IMR-90 (cell line): ENCODE data around the gene ACOX3. TPM values are rescaled to one million over a fixed set of nuclear protein-coding genes. Genes with fewer than 3 reads are reported as not detected.

Experiments used
- ATAC-seq: fragments of 200-7000 bp; cut with Tn5 transposase; 2 replicates; pipeline ENCODE4 v1.9.1; 2020; ENCODE audit warnings: low read depth, mild to moderate bottlenecking, moderate library complexity
- BruUV-seq: library from RNA; stranded (reverse); fragments of 400-500 nt; replicated peaks from 2 replicates; lab custom pipeline; 2021; lab: Mats Ljungman, UMichigan
- CTCF ChIA-PET: fragments of 300-600 bp; formaldehyde crosslinking; extraction: SDS; loops from one replicate; lab custom pipeline; 2021; ENCODE audit warnings: antibody characterized with exemption; lab: Yijun Ruan, JAX
- POLR2A ChIA-PET: fragments of 300-600 bp; sonication (Branson Sonifier 250); formaldehyde crosslinking; loops from one replicate; lab custom pipeline; 2022; ENCODE audit warnings: antibody characterized with exemption; ENCODE audit not compliant: unreplicated experiment; lab: Charles Lee
- DNase-seq: peaks from one replicate; pipeline ENCODE4 v3.0.0; 2013
- H2AFZ ChIP-seq: replicated peaks from 2 replicates; pipeline ENCODE3; 2013; ENCODE audit warnings: low read length, mild to moderate bottlenecking; ENCODE audit not compliant: poor library complexity
- H2AK5ac ChIP-seq: 2 replicates; pipeline ENCODE4 v1.6.1; 2013; ENCODE audit warnings: low read depth, low read length, inconsistent platforms
- H2AK9ac ChIP-seq: replicated peaks from 2 replicates; pipeline ENCODE3; 2013; ENCODE audit warnings: mild to moderate bottlenecking, low read depth, low read length, moderate library complexity; ENCODE audit not compliant: poor library complexity
- H2BK120ac ChIP-seq: 2 replicates; pipeline ENCODE4 v1.6.1; 2013; ENCODE audit warnings: low read depth, low read length, inconsistent platforms
- H2BK15ac ChIP-seq: 3 replicates; pipeline ENCODE4 v1.6.1; 2013; ENCODE audit warnings: low read depth, low read length, inconsistent platforms
- H2BK20ac ChIP-seq: 2 replicates; pipeline ENCODE4 v1.6.1; 2013; ENCODE audit warnings: low read depth, mild to moderate bottlenecking, inconsistent platforms, low read length, moderate library complexity
- H2BK5ac ChIP-seq: 2 replicates; pipeline ENCODE4 v1.6.1; 2013; ENCODE audit warnings: mild to moderate bottlenecking, low read depth, low read length, inconsistent platforms; ENCODE audit not compliant: poor library complexity, severe bottlenecking
- H3K14ac ChIP-seq: replicated peaks from 2 replicates; pipeline ENCODE4 v1.6.1; 2013; ENCODE audit warnings: low read depth, low read length, inconsistent platforms
- H3K18ac ChIP-seq: 2 replicates; pipeline ENCODE4 v1.6.1; 2013; ENCODE audit warnings: low read depth, low read length, control low read depth
- H3K23ac ChIP-seq: 2 replicates; pipeline ENCODE4 v1.6.1; 2013; ENCODE audit warnings: low read depth, low read length, inconsistent platforms
- H3K27ac ChIP-seq: 2 replicates; pipeline ENCODE4 v1.5.1; 2013; ENCODE audit warnings: mild to moderate bottlenecking, control low read depth, low read length; ENCODE audit not compliant: insufficient read depth
- H3K27me3 ChIP-seq: 2 replicates; pipeline ENCODE4 v1.6.1; 2013; ENCODE audit warnings: low read length; ENCODE audit not compliant: control insufficient read depth, insufficient read depth
- H3K36me3 ChIP-seq: 2 replicates; pipeline ENCODE4 v1.6.1; 2013; ENCODE audit warnings: low read length, mixed read lengths; ENCODE audit not compliant: control insufficient read depth, insufficient read depth
- H3K4ac ChIP-seq: 2 replicates; pipeline ENCODE4 v1.6.1; 2013; ENCODE audit warnings: low read depth, low read length, inconsistent platforms
- H3K4me1 ChIP-seq: 2 replicates; pipeline ENCODE4 v1.6.1; 2013; ENCODE audit warnings: low read length, mixed read lengths; ENCODE audit not compliant: control insufficient read depth, insufficient read depth
- H3K4me2 ChIP-seq: 2 replicates; pipeline ENCODE4 v1.6.1; 2013; ENCODE audit warnings: low read depth, mild to moderate bottlenecking, control low read depth, low read length, moderate library complexity
- H3K4me3 ChIP-seq: 2 replicates; pipeline ENCODE4 v1.5.1; 2013; ENCODE audit warnings: low read depth, mild to moderate bottlenecking, control low read depth, low read length, moderate library complexity; ENCODE audit not compliant: insufficient read depth
- H3K56ac ChIP-seq: 2 replicates; pipeline ENCODE4 v1.6.1; 2013; ENCODE audit warnings: low read length, inconsistent platforms; ENCODE audit not compliant: insufficient read depth; ENCODE audit errors: extremely low read depth
- H3K79me1 ChIP-seq, 2 experiments: 2 replicates each; pipeline ENCODE4 v1.6.1; 2013; ENCODE audit warnings: low read length in 2 of 2, inconsistent platforms in 1 of 2, low read depth in 1 of 2
- H3K9ac ChIP-seq: 2 replicates; pipeline ENCODE4 v1.6.1; 2013; ENCODE audit warnings: low read depth, low read length, control low read depth
- H3K9me1 ChIP-seq: 2 replicates; pipeline ENCODE4 v1.6.1; 2013; ENCODE audit warnings: low read length, inconsistent platforms; ENCODE audit not compliant: insufficient read depth
- H3K9me3 ChIP-seq: 2 replicates; pipeline ENCODE4 v1.6.1; 2013; ENCODE audit warnings: low read length; ENCODE audit not compliant: control insufficient read depth, insufficient read depth
- H4K20me1 ChIP-seq: 2 replicates; pipeline ENCODE4 v1.6.1; 2013; ENCODE audit warnings: low read length, inconsistent platforms; ENCODE audit not compliant: insufficient read depth
- H4K5ac ChIP-seq: 2 replicates; pipeline ENCODE4 v1.6.1; 2013; ENCODE audit warnings: mild to moderate bottlenecking, low read depth, low read length, control low read depth
- H4K8ac ChIP-seq, 2 experiments: 2 replicates each; pipeline ENCODE4 v1.6.1; 2013; ENCODE audit warnings: low read depth in 2 of 2, low read length in 2 of 2, control low read depth in 1 of 2, inconsistent platforms in 1 of 2
- H4K91ac ChIP-seq: 2 replicates; pipeline ENCODE4 v1.6.1; 2013; ENCODE audit warnings: low read depth, low read length, inconsistent platforms; ENCODE audit not compliant: insufficient read depth
- CTCF ChIP-seq: conservative IDR thresholded peaks from 2 replicates; pipeline ENCODE4 v1.5.1; 2012; ENCODE audit warnings: mild to moderate bottlenecking, low read depth, low read length, improper control_type of control experiment
- NFE2L2 ChIP-seq: fragments of 150-350 bp; IDR thresholded peaks from 2 replicates; pipeline ENCODE4 v1.6.1; 2016; ENCODE audit warnings: low read depth, mild to moderate bottlenecking, low read length
- RAD21 ChIP-seq: IDR thresholded peaks from 2 replicates; pipeline ENCODE4 v1.6.1; 2012; ENCODE audit warnings: low read length, improper control_type of control experiment
- WGBS, 2 experiments: methylation state at CpG; one replicate each; pipeline versions ENCODE4 v1.1.5 to v1.1.7; 2013; ENCODE audit warnings: missing lambda C conversion rate in 2 of 2; ENCODE audit not compliant: insufficient read length in 1 of 2; ENCODE audit errors: extremely low coverage in 2 of 2; 5-methylcytosine and 5-hydroxymethylcytosine counted together
- dilution Hi-C: fragments of 300-500 bp; cut with HindIII; formaldehyde crosslinking; loops from one replicate; pipeline ENCODE4 v1.14.3; 2018; ENCODE audit warnings: low sequenced_read_pairs; ENCODE audit not compliant: unreplicated experiment
- in situ Hi-C: fragments of 300-500 bp; cut with MboI; formaldehyde crosslinking; loops from 3 replicates; pipeline ENCODE4 v1.14.3; 2019; ENCODE audit warnings: low sequenced_read_pairs, inconsistent platforms, mixed read lengths
- intact Hi-C: fragments of 100-400 bp; cut with micrococcal nuclease; formaldehyde crosslinking; loops from 2 replicates; pipeline ENCODE4 v1.10.0; 2022
- polyA plus RNA-seq, 3 experiments: library from polyadenylated mRNA; depleted of rRNA; stranded (reverse); fragments of >200 nt; gene quantifications; 2 replicates each; pipeline ENCODE4 v1.2.3, GENCODE V29; 2012; ENCODE audit warnings: low replicate concordance in 1 of 3
- total RNA-seq: library from RNA; depleted of rRNA; stranded (reverse); fragments of >200 nt; gene quantifications from 2 replicates; pipeline ENCODE4 v1.2.3, GENCODE V29; 2012

ACOX3 gene
- total and polyA plus RNA-seq, 2 of the 4 experiments (the other 2 are of a cell fraction): 15.2 to 25.8 TPM

GRCh38 chr4:8410641-8411271, 29.8 kb downstream of the ACOX3 start:
- BruUV-seq: no TSS peak
- Histone ChIP-seq H3K14ac (no peak overlapping the region), H3K79me1 (0 out of 4 replicates have a peak, but pooled peaks cover 0 to 4% of the 10 kb centered on the region in 2 experiments), H2AFZ (peak overlapping the region; percentile 38), H3K4ac (no peak overlapping the region), H3K27me3 (no peaks in the 10 kb centered on the region), H3K4me3 (no peak overlapping the region), H4K20me1 (no peaks in the 10 kb centered on the region), H3K36me3 (peaks cover 32% of the 10 kb centered on the region), H3K18ac (no peak overlapping the region), H3K23ac (no peak overlapping the region), H4K91ac (no peak overlapping the region), H2BK15ac (no peak overlapping the region), H3K56ac (no peak overlapping the region), H4K8ac (no peak overlapping the region), H3K9me3 (no peaks in the 10 kb centered on the region), H3K4me2 (no peak overlapping the region), H2BK5ac (no peak overlapping the region), H2BK120ac (no peak overlapping the region), H4K5ac (no peak overlapping the region), H3K9me1 (peaks cover 3% of the 10 kb centered on the region; the same call in 1 of the 2 replicates), H2AK9ac (no peak overlapping the region), H2AK5ac (no peak overlapping the region), H3K4me1 (no peaks in the 10 kb centered on the region), H3K27ac (no peak overlapping the region), H2BK20ac (no peak overlapping the region), H3K9ac (no peak overlapping the region)
- 77% methylated on average over 17 of the region's 26 CpGs; no CpG with 5 or more reads in 1 of the 2 experiments for WGBS, 2 experiments
- DNase-seq (peak; percentile 59), ATAC-seq (peak; percentile 85)
- in situ Hi-C loops (no loop called here), dilution Hi-C loops (no loop called here), intact Hi-C loops (no loop called here)
- TF ChIP-seq NFE2L2 (no peak), CTCF (peak; percentile 45), RAD21 (peak; percentile 58)
- CTCF ChIA-PET: interaction anchor here (0.9 to 2.0 kb wide), 3 partner anchors 143 to 234 kb away, joined by 3 to 6 read pairs (median 3); no protein-coding TSS in a partner anchor
- POLR2A ChIA-PET: no interaction called here
